Stimulated activated naive B cell treated with anti-CD40 and anti-IgM and Interleukin-4, amounts not matched to agents 10 μg/mL and 1 μg/mL and 100 μg/mL, for 72 hours (primary cell): ENCODE measurements around the gene GRIA1.

Source experiments
- ATAC-seq, 2 donors: fragments of 150-1000 bp; cut with Tn5 transposase; replicated peaks; 2 replicates each; pipeline ENCODE4 v1.10.0; 2021; ENCODE audit warnings: moderate library complexity in 1 of 2
- DNase-seq: peaks from one replicate; pipeline ENCODE4 v3.0.0; 2021
- H3K27ac Mint-ChIP-seq: one replicate; pipeline ENCODE4 v1.8.0; 2022; ENCODE audit warnings: mild to moderate bottlenecking, mixed read lengths
- H3K27me3 Mint-ChIP-seq, 2 donors: one replicate each; pipeline ENCODE4 v1.8.0; 2022; ENCODE audit warnings: mixed read lengths in 2 of 2
- H3K36me3 Mint-ChIP-seq, 2 donors: one replicate each; pipeline ENCODE4 v1.8.0; 2022; ENCODE audit warnings: mixed read lengths in 2 of 2, mild to moderate bottlenecking in 1 of 2
- H3K4me1 Mint-ChIP-seq, 2 donors: one replicate each; pipeline ENCODE4 v1.8.0; 2022; ENCODE audit warnings: mixed read lengths in 2 of 2, mild to moderate bottlenecking in 1 of 2
- H3K4me3 Mint-ChIP-seq, 2 donors: one replicate each; pipeline ENCODE4 v1.8.0; 2022; ENCODE audit warnings: mild to moderate bottlenecking in 2 of 2, mixed read lengths in 2 of 2, moderate library complexity in 1 of 2
- H3K9me3 Mint-ChIP-seq, 2 donors: one replicate each; pipeline ENCODE4 v1.8.0; 2022; ENCODE audit warnings: mixed read lengths in 2 of 2, mild to moderate bottlenecking in 1 of 2

GRIA1 gene

GRCh38 chr5:153623751-153624450 lies 133.4 kb downstream of the GRIA1 start:
- H3K9me3 Mint-ChIP-seq = no peaks in the 10 kb centered on the region
- no peaks in the 10 kb centered on the region for H3K36me3 Mint-ChIP-seq
- ATAC-seq (no peak), DNase-seq (no peak)
- H3K4me1 Mint-ChIP-seq = no peaks in the 10 kb centered on the region
- H3K27ac Mint-ChIP-seq = no peak overlapping the region
- H3K27me3 Mint-ChIP-seq = peaks cover 0 to 5% of the 10 kb centered on the region in 2 donors
- no peak overlapping the region for H3K4me3 Mint-ChIP-seq

GRCh38 chr5:153624451-153624765 lies 133.9 kb downstream of the GRIA1 start:
- no peaks in the 10 kb centered on the region for H3K36me3 Mint-ChIP-seq
- no peaks in the 10 kb centered on the region for H3K4me1 Mint-ChIP-seq
- peaks cover 0 to 5% of the 10 kb centered on the region in 2 donors for H3K27me3 Mint-ChIP-seq
- no peaks in the 10 kb centered on the region for H3K9me3 Mint-ChIP-seq
- H3K27ac Mint-ChIP-seq = no peak overlapping the region
- no peak for ATAC-seq
- H3K4me3 Mint-ChIP-seq = no peak overlapping the region
- DNase-seq = no peak

- DNase-seq = no peak
- no peak for ATAC-seq
Measured at GRCh38 chr5:153625826-153626354, 135.4 kb downstream of the GRIA1 start.

GRCh38 chr5:153626836-153627235 lies 136.4 kb downstream of the GRIA1 start:
- Mint-ChIP-seq H3K9me3 (no peaks in the 10 kb centered on the region), H3K4me3 (no peak overlapping the region), H3K27me3 (peaks cover 2 to 5% of the 10 kb centered on the region in 2 donors), H3K36me3 (no peaks in the 10 kb centered on the region), H3K4me1 (no peaks in the 10 kb centered on the region), H3K27ac (no peak overlapping the region)
- ATAC-seq = no peak
- DNase-seq = no peak

More at GRCh38 chr5:153625826-153626354, 135.4 kb downstream of the GRIA1 start:
- H3K9me3 Mint-ChIP-seq = no peaks in the 10 kb centered on the region
- no peaks in the 10 kb centered on the region for H3K36me3 Mint-ChIP-seq
- H3K4me3 Mint-ChIP-seq = no peak overlapping the region
- no peak overlapping the region for H3K27ac Mint-ChIP-seq
- peaks cover 0 to 5% of the 10 kb centered on the region in 2 donors for H3K27me3 Mint-ChIP-seq
- no peaks in the 10 kb centered on the region for H3K4me1 Mint-ChIP-seq

- peaks cover 4 to 5% of the 10 kb centered on the region in 2 donors for H3K27me3 Mint-ChIP-seq
- H3K4me1 Mint-ChIP-seq = no peaks in the 10 kb centered on the region
- no peak overlapping the region for H3K4me3 Mint-ChIP-seq
- no peaks in the 10 kb centered on the region for H3K36me3 Mint-ChIP-seq
- no peaks in the 10 kb centered on the region for H3K9me3 Mint-ChIP-seq
- H3K27ac Mint-ChIP-seq = no peak overlapping the region
- ATAC-seq (no peak), DNase-seq (no peak)
Measured at GRCh38 chr5:153629027-153629895, 138.8 kb downstream of the GRIA1 start.

GRCh38 chr5:153630546-153630945 lies 140.1 kb downstream of the GRIA1 start:
- no peaks in the 10 kb centered on the region for H3K9me3 Mint-ChIP-seq
- DNase-seq = no peak
- no peak for ATAC-seq
- peaks cover 0 to 4% of the 10 kb centered on the region in 2 donors for H3K27me3 Mint-ChIP-seq
- no peaks in the 10 kb centered on the region for H3K4me1 Mint-ChIP-seq
- H3K27ac Mint-ChIP-seq = no peak overlapping the region
- no peak overlapping the region for H3K4me3 Mint-ChIP-seq
- no peaks in the 10 kb centered on the region for H3K36me3 Mint-ChIP-seq

- Mint-ChIP-seq H3K27me3 (peaks cover 0 to 4% of the 10 kb centered on the region in 2 donors), H3K27ac (no peak overlapping the region), H3K4me3 (no peak overlapping the region)
Measured at GRCh38 chr5:153632748-153633290, 142.3 kb downstream of the GRIA1 start.

GRCh38 chr5:153636670-153637451 lies 146.4 kb downstream of the GRIA1 start:
- no peaks in the 10 kb centered on the region for H3K36me3 Mint-ChIP-seq
- no peaks in the 10 kb centered on the region for H3K9me3 Mint-ChIP-seq
- ATAC-seq (no peak), DNase-seq (no peak)
- no peaks in the 10 kb centered on the region for H3K4me1 Mint-ChIP-seq
- no peak overlapping the region for H3K27ac Mint-ChIP-seq
- peaks cover 0 to 2% of the 10 kb centered on the region in 2 donors for H3K27me3 Mint-ChIP-seq
- H3K4me3 Mint-ChIP-seq = no peak overlapping the region

More at GRCh38 chr5:153632748-153633290, 142.3 kb downstream of the GRIA1 start:
- no peak for DNase-seq
- no peak for ATAC-seq
- H3K36me3 Mint-ChIP-seq = no peaks in the 10 kb centered on the region
- H3K4me1 Mint-ChIP-seq = no peaks in the 10 kb centered on the region
- H3K9me3 Mint-ChIP-seq = no peaks in the 10 kb centered on the region

GRCh38 chr5:153640293-153640692 lies 149.8 kb downstream of the GRIA1 start:
- Mint-ChIP-seq H3K27me3 (no peaks in the 10 kb centered on the region), H3K27ac (no peak overlapping the region), H3K36me3 (no peaks in the 10 kb centered on the region), H3K4me3 (no peak overlapping the region), H3K4me1 (no peaks in the 10 kb centered on the region), H3K9me3 (no peaks in the 10 kb centered on the region)
- DNase-seq (no peak), ATAC-seq (no peak)

- no peak for ATAC-seq
- no peaks in the 10 kb centered on the region for H3K4me1 Mint-ChIP-seq
- no peaks in the 10 kb centered on the region for H3K36me3 Mint-ChIP-seq
- H3K27ac Mint-ChIP-seq = no peak overlapping the region
- H3K27me3 Mint-ChIP-seq = no peaks in the 10 kb centered on the region
- no peak for DNase-seq
- H3K4me3 Mint-ChIP-seq = no peak overlapping the region
- H3K9me3 Mint-ChIP-seq = no peaks in the 10 kb centered on the region
Measured at GRCh38 chr5:153641183-153641688, 150.8 kb downstream of the GRIA1 start.

- DNase-seq (no peak), ATAC-seq (no peak)
- no peak overlapping the region for H3K4me3 Mint-ChIP-seq
- H3K9me3 Mint-ChIP-seq = no peaks in the 10 kb centered on the region
- no peaks in the 10 kb centered on the region for H3K36me3 Mint-ChIP-seq
- H3K27me3 Mint-ChIP-seq = no peaks in the 10 kb centered on the region
- H3K4me1 Mint-ChIP-seq = no peaks in the 10 kb centered on the region
- no peak overlapping the region for H3K27ac Mint-ChIP-seq
Measured at GRCh38 chr5:153654504-153655200, 164.2 kb downstream of the GRIA1 start.

GRCh38 chr5:153655201-153655510 lies 164.7 kb downstream of the GRIA1 start:
- H3K9me3 Mint-ChIP-seq = no peaks in the 10 kb centered on the region
- no peak overlapping the region for H3K4me3 Mint-ChIP-seq

GRCh38 chr5:153658149-153658548 lies 167.7 kb downstream of the GRIA1 start:
- Mint-ChIP-seq H3K4me3 (no peak overlapping the region), H3K4me1 (no peaks in the 10 kb centered on the region), H3K9me3 (no peaks in the 10 kb centered on the region), H3K27me3 (no peaks in the 10 kb centered on the region), H3K27ac (no peak overlapping the region), H3K36me3 (no peaks in the 10 kb centered on the region)
- ATAC-seq = no peak
- DNase-seq = no peak

More at GRCh38 chr5:153655201-153655510, 164.7 kb downstream of the GRIA1 start:
- Mint-ChIP-seq H3K4me1 (no peaks in the 10 kb centered on the region), H3K27me3 (no peaks in the 10 kb centered on the region), H3K27ac (no peak overlapping the region), H3K36me3 (no peaks in the 10 kb centered on the region)
- no peak for ATAC-seq
- no peak for DNase-seq
